HL-60/S4 treated with phorbol 12-myristate 13-acetate at 8.2 ng/mL for 4 days and 3 days (cell line): ENCODE data around the gene SHISA6.

Source experiments
- in situ Hi-C: fragments of 300-500 bp; cut with MboI; formaldehyde crosslinking; loops from 2 replicates; pipeline ENCODE4 v1.15.0; 2022; ENCODE audit warnings: low sequenced_read_pairs

SHISA6 gene

DNA sequence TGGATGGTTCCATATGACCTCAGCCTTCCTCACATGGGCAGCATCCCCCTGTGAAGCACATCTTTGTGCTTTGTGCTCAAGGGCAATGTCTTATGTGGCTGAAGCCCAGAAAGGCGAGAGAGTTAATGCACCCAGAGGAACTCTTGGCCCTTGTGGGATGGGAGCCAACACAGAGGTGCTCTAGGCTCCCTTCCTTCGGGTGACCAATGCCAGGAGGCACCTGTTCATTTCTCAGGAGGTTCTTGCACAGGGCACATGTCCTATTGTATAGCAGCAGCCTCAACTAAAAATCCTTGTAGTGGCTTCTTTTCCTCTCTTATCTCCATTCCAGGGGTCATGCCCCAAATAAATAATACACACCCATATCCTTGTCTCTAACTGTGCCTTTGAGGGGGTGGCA lies 273.6 kb downstream of the SHISA6 start:
- in situ Hi-C loops, result no loop called here

DNA sequence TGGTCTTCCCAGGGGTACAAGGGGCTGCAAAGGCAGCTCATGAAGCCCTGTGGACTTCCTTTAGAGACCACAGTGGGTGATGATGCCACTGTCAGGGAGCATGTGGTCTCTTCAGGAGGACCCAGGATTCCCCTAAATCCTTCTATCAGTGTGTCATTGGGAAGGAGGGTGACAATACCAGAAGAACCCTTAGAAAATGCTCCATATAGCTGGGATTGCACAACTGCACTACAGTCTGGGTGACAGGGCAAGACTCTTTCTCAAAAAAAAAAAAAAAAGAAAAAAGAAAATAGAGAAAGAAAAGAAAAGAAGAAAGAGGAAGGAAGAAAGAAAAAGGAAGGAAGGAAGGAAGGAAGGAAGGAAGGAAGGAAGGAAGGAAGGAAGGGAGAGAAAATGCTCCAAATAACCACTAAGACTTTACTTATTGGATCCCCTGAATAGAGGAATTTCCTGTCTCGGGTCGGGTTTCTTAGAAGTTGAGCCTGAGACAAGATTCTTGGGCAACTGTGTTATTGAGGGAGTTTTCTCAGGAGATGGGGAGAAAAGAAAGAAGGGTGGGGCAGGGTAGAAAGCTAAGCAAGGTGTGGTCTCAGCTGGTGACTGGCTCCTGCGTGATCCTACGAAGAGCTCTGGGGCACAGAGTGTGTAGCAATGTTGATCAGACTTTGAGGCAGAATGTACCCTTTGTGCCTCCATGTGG lies 274.1 kb downstream of the SHISA6 start:
- in situ Hi-C loops, result no loop called here

GRCh38 chr17:11515901-11516300 lies 274.9 kb downstream of the SHISA6 start:
- in situ Hi-C loops, result no loop called here

- in situ Hi-C loops, result no loop called here
Measured at GRCh38 chr17:11535231-11535630, 294.2 kb downstream of the SHISA6 start.

GRCh38 chr17:11538366-11538765 lies 297.4 kb downstream of the SHISA6 start:
- in situ Hi-C loops, result no loop called here

GRCh38 chr17:11539637-11540036 lies 298.6 kb downstream of the SHISA6 start:
- in situ Hi-C loops, result no loop called here

GRCh38 chr17:11545002-11545401 lies 304.0 kb downstream of the SHISA6 start:
- in situ Hi-C loops, result no loop called here

DNA sequence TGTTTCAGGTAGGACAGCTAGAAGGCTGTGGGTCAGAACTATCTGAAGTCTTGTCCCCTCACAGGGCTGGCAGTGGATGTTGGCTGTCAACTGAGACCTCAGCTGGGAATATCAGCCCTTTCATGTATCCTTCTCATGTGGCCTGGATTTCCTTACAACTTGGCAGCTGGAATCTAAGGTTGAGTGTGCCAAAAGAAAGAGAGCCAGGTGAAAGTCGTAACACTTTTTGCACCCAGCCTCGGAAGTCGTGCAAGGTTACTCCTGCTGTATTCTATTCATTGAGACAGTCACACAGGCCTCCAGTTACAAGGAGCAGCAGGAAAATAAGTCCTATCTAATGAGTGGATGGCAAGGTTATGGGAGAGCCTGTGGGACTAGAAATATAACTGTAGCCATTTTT lies 304.7 kb downstream of the SHISA6 start:
- in situ Hi-C loops, result no loop called here

GRCh38 chr17:11547853-11548252 lies 306.8 kb downstream of the SHISA6 start:
- in situ Hi-C loops, result no loop called here

- in situ Hi-C loops, result no loop called here
Measured at GRCh38 chr17:11548398-11548797, 307.4 kb downstream of the SHISA6 start.

DNA sequence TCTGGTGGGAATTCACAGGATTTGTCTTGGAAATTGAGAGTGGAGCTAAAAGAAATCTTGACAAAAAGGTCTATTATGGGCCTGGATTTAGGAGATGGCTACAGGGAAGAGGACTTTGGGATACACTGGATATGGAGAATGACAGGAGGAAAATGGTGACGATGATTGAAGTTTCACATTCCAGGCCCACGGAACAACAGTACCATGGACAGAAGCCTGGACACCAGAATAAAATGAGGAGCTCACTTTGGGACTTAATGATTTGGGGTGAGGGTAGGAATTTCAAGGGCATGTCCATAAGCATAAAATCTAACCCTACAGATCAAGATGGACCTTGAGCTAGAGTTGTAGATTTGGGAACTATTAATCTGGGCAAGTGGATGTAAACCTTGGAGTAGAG lies 309.4 kb downstream of the SHISA6 start:
- in situ Hi-C loops, result no loop called here

DNA sequence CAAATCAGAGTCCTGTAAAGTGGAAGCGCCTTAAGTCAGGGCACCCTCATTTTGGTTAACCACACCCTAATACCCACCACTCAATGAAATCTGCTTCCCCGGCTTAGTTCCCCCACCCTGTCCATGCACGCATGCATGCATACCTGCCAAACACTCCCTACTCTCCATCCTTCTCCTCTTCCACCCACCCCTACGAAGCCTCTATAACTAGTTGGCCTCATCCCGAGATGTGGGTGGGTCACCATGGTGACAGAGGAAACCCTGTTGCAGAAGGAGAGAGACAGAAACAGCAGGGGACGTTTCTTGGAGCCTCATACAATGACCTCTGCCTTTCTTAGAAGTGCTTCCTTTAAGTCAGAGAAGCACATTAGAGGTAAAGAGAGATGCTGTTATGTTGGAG lies 310.4 kb downstream of the SHISA6 start:
- in situ Hi-C loops, result no loop called here

GRCh38 chr17:11553135-11553534 lies 312.1 kb downstream of the SHISA6 start:
- in situ Hi-C loops, result no loop called here

DNA sequence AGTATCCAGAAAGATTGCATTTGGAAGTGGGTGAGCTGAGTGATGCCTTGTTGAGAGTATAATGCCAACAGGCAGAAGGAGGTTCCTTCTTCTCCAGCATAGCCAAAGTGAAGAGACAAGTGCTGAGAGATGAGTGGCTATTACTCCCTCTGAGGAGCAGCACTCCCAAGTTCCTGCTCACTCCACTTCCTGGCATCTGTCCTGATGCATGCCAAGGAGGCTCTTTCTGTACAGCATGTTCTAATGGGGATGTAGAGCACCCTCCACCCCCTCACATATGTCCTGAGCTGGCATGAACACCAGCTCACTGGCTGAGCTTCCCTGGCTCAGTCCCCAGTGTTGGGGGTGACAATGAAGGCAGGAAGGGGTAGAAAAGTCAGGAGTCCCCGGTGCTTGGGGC lies 313.0 kb downstream of the SHISA6 start:
- in situ Hi-C loops, result no loop called here

- in situ Hi-C loops, result no loop called here
Measured at GRCh38 chr17:11554542-11554941, 313.5 kb downstream of the SHISA6 start.

- in situ Hi-C loops, result no loop called here
Measured at GRCh38 chr17:11555530-11555929, 314.5 kb downstream of the SHISA6 start.

DNA sequence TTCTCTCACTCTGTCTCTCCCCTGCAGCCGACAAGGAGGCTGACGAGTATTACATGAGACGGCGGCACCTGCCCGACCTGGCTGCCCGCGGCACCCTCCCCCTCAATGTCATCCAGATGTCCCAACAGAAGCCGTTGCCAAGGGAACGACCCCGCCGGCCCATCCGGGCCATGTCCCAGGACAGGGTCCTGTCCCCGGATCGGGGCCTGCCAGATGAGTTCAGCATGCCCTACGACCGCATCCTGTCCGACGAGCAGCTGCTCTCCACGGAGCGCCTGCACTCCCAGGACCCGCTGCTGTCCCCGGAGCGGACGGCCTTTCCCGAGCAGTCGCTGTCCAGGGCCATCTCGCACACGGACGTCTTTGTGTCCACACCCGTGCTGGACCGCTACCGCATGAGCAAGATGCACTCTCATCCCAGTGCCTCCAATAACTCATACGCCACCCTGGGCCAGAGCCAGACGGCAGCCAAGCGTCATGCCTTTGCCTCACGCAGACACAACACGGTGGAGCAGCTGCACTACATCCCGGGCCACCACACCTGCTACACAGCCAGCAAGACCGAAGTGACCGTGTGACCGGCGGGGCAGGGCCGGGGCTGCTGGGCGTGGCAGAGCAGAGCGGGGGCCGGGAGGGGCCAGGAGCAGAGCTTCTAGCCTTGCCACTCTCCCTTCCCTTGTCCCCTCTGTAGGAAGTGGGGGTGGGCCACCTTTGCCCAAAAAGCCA lies 316.9 kb downstream of the SHISA6 start:
- in situ Hi-C loops, result no loop called here

- in situ Hi-C loops, result no loop called here
Measured at GRCh38 chr17:11558681-11559234, 317.7 kb downstream of the SHISA6 start.

DNA sequence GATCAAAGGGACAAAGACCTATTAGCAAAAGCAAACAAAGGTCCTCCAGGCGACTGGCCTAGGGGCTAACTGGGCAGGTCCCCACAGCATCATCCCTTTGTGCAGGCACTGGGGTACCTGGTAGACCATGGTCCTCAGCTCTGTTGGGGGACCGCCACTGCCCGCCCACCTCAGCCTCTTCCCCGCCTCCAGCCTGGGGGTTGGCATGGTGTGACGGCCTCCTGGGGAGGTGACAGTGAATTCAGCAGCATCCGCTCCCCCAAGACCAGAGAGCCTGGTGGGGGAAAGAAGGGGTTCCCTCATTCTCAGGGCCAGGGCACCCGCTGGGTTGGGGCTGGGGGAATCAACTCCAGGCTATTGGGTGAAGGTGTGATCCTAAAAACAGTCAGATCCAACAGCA lies 318.6 kb downstream of the SHISA6 start:
- in situ Hi-C loops, result no loop called here

DNA sequence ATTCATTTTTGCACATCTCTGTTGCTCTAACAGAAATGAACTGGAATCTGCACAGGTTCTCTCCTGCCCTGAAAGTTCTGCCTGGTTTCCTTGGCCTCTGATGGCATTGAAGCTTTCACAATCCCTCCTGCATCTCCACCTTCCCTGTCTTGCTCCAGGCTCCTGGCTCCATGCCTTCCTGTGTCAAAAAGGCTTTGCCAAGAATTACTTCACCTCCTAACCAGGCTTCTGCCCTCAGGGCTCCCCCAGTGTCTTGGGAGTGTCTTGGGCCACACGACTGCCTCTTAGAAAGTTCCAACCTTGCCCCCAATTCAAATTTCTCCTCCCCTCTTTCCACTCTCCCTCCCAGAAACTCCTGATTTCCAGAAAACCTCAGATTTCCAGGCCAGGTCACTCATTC lies 320.3 kb downstream of the SHISA6 start:
- in situ Hi-C loops, result no loop called here

- in situ Hi-C loops, result no loop called here
Measured at GRCh38 chr17:11561702-11562101, 320.7 kb downstream of the SHISA6 start.
